Esophagus squamous epithelium (tissue), 5 donors: ENCODE measurements around the gene FAM163A. TPM values are rescaled to one million over a fixed set of nuclear protein-coding genes. Genes with fewer than 3 reads are reported as not detected.
"Not testable (repeated sequence)": the region's sequence is repeated elsewhere in the genome, so short reads cannot be mapped to it uniquely, and the experiment has no call there.

ENCODE experiments used
- DNase-seq: peaks from one replicate; lab custom pipeline; 2025; lab: John Stamatoyannopoulos, UW
- H3K27ac ChIP-seq, 4 donors: fragments of 200-600 bp; sonication (generic); one replicate each; pipeline ENCODE4 v1.5.1; 2016 to 2019; ENCODE audit warnings: mild to moderate bottlenecking in 1 of 4
- H3K27me3 ChIP-seq, 4 donors: fragments of 200-600 bp; sonication (generic); 1 replicate in 3 of 4; 2 replicates in 1 of 4; pipeline versions ENCODE4 v1.5.1 to v1.6.0; 2017 to 2021; ENCODE audit warnings: antibody characterized with exemption in 1 of 4
- H3K36me3 ChIP-seq, 3 donors: fragments of 200-600 bp; sonication (generic); one replicate each; pipeline ENCODE4 v1.5.1; 2016 to 2019
- H3K4me1 ChIP-seq, 3 donors: fragments of 200-600 bp; sonication (generic); one replicate each; pipeline ENCODE4 v1.5.1; 2017 to 2019
- H3K4me3 ChIP-seq, 4 donors: fragments of 200-600 bp; sonication (generic); 1 replicate in 3 of 4; 2 replicates in 1 of 4; pipeline ENCODE4 v1.5.1; 2016 to 2019; ENCODE audit warnings: mild to moderate bottlenecking in 2 of 4, moderate library complexity in 1 of 4
- H3K9me3 ChIP-seq, 3 donors: fragments of 200-600 bp; sonication (generic); one replicate each; pipeline ENCODE4 v1.5.1; 2016 to 2019
- CTCF ChIP-seq, 6 experiments: fragments of 450-650 bp in 4 of 6; fragments of 200-600 bp in 2 of 6; sonication (generic) in 2 of 6; IDR thresholded peaks; one replicate each; pipeline ENCODE4 v1.5.1; 2016 to 2019; ENCODE audit warnings: antibody characterized with exemption in 6 of 6, mild to moderate bottlenecking in 4 of 6, moderate library complexity in 4 of 6
- POLR2A ChIP-seq, 4 donors: fragments of 450-650 bp; IDR thresholded peaks; one replicate each; pipeline ENCODE4 v1.6.1; 2017; ENCODE audit warnings: antibody characterized with exemption in 4 of 4, mild to moderate bottlenecking in 4 of 4, moderate library complexity in 3 of 4
- WGBS, 2 donors: methylation state at CpG; one replicate each; pipeline ENCODE4 v1.1.5; 2018; 5-methylcytosine and 5-hydroxymethylcytosine counted together
- intact Hi-C: fragments of 100-400 bp; cut with DNase I; formaldehyde crosslinking; loops from one replicate; pipeline ENCODE4 v1.15.0; 2022
- total RNA-seq, 4 donors: library from RNA; depleted of rRNA; stranded (reverse); fragments of >200 nt; gene quantifications; one replicate each; pipeline ENCODE4 v1.1.0, GENCODE V29; 2016
- donor health status: DM: yes; HTN: yes; CAD: no.

Gene FAM163A
- total RNA-seq, 4 donors from 2014 or later = not detected

- DNase-seq = no peak
- Histone ChIP-seq H3K27me3 (no peaks in the 10 kb centered on the region), H3K9me3 (no peaks in the 10 kb centered on the region), H3K4me1 (no peaks in the 10 kb centered on the region), H3K4me3 (no peak overlapping the region), H3K36me3 (peaks cover 0 to 15% (median 0%) of the 10 kb centered on the region in 3 donors), H3K27ac (no peak overlapping the region)
- intact Hi-C loops = no loop called here
- 53 to 62% methylated on average over 8 of the region's 9 CpGs for WGBS, 2 donors
- no peak for TF ChIP-seq CTCF (IDR thresholded peaks at IDR 0.05)
- TF ChIP-seq POLR2A (IDR thresholded peaks at IDR 0.05) = no peak
These were observed 89.0 kb downstream of the FAM163A start for GRCh38 chr1:179831852-179832699.

GRCh38 chr1:179836686-179837445 is 93.8 kb downstream of the FAM163A start:
- WGBS, 2 donors = no CpG with 5 or more reads among the region's 38 CpGs
- H3K4me3 ChIP-seq, intact Hi-C loops, DNase-seq, H3K9me3 ChIP-seq, H3K4me1 ChIP-seq, H3K27ac ChIP-seq, H3K27me3 ChIP-seq: not testable (repeated sequence)
- peaks cover 0 to 39% (median 4%) of the 10 kb centered on the region in 3 donors for H3K36me3 ChIP-seq

GRCh38 chr1:179840107-179840506 is 97.0 kb downstream of the FAM163A start:
- no peak for DNase-seq
- Histone ChIP-seq H3K27me3 (no peaks in the 10 kb centered on the region), H3K27ac (no peak overlapping the region), H3K4me1 (no peaks in the 10 kb centered on the region), H3K4me3 (no peak overlapping the region), H3K9me3 (no peaks in the 10 kb centered on the region), H3K36me3 (peaks cover 0 to 68% (median 4%) of the 10 kb centered on the region in 3 donors)
- intact Hi-C loops = no loop called here
- WGBS, 2 donors = 81 to 94% methylated on average over 3 of the region's 3 CpGs
- TF ChIP-seq POLR2A (IDR thresholded peaks at IDR 0.05) = no peak
- no peak for TF ChIP-seq CTCF (IDR thresholded peaks at IDR 0.05)

GRCh38 chr1:179848233-179848632 is 105.1 kb downstream of the FAM163A start:
- Histone ChIP-seq H3K36me3 (peaks cover 20 to 100% (median 28%) of the 10 kb centered on the region in 3 donors), H3K4me1 (no peaks in the 10 kb centered on the region), H3K27ac (no peak overlapping the region), H3K27me3 (no peaks in the 10 kb centered on the region), H3K4me3 (no peak overlapping the region), H3K9me3 (no peaks in the 10 kb centered on the region)
- DNase-seq = no peak
- TF ChIP-seq POLR2A (IDR thresholded peaks at IDR 0.05) (no peak), CTCF (IDR thresholded peaks at IDR 0.05) (no peak)
- intact Hi-C loops = no loop called here
- 93 to 95% methylated on average over 3 of the region's 3 CpGs for WGBS, 2 donors

GRCh38 chr1:179853102-179853501 is 110.0 kb downstream of the FAM163A start:
- Histone ChIP-seq H3K9me3 (no peaks in the 10 kb centered on the region), H3K4me1 (no peaks in the 10 kb centered on the region), H3K27ac (no peak overlapping the region), H3K27me3 (no peaks in the 10 kb centered on the region), H3K36me3 (peaks cover 8 to 98% (median 12%) of the 10 kb centered on the region in 3 donors), H3K4me3 (no peak overlapping the region)
- no peak for DNase-seq
- 93 to 96% methylated on average over 1 of the region's 1 CpG for WGBS, 2 donors
- no peak for TF ChIP-seq POLR2A (IDR thresholded peaks at IDR 0.05)
- TF ChIP-seq CTCF (IDR thresholded peaks at IDR 0.05) = no peak
- intact Hi-C loops = no loop called here

- H3K4me1 ChIP-seq, DNase-seq: not testable (repeated sequence)
- WGBS, 2 donors = 87 to 95% methylated on average over 4 of the region's 4 CpGs
These were observed 112.7 kb downstream of the FAM163A start for GRCh38 chr1:179855831-179856230.

More at GRCh38 chr1:179855831-179856230, 112.7 kb downstream of the FAM163A start:
- peaks cover 2 to 97% (median 3%) of the 10 kb centered on the region in 3 donors for H3K36me3 ChIP-seq
- intact Hi-C loops, H3K27me3 ChIP-seq, H3K27ac ChIP-seq, H3K9me3 ChIP-seq, H3K4me3 ChIP-seq: not testable (repeated sequence)
